Endothelial cell of umbilical vein (primary cell): ENCODE data around the gene PLPPR4. TPM values are rescaled to one million over a fixed set of nuclear protein-coding genes. Genes with fewer than 3 reads are reported as not detected.

Source experiments
- BruUV-seq: library from RNA; stranded (reverse); fragments of 400-500 nt; replicated peaks from 2 replicates; lab custom pipeline; 2021; lab: Mats Ljungman, UMichigan
- CTCF ChIA-PET: fragments of 300-600, 350-600 bp; sonication (Branson Sonifier 250); formaldehyde crosslinking; loops from one replicate; lab custom pipeline; 2021; ENCODE audit warnings: antibody characterized with exemption, inconsistent platforms; lab: Charles Lee
- POLR2A ChIA-PET: fragments of 300-600, 350-600 bp; sonication (Branson Sonifier 250); formaldehyde crosslinking; loops from one replicate; lab custom pipeline; 2021; ENCODE audit warnings: antibody characterized with exemption, inconsistent platforms; lab: Charles Lee
- DNase-seq: peaks from one replicate; pipeline ENCODE4 v3.0.0-alpha.2; 2011; ENCODE audit warnings: low read depth, low spot score
- FAIRE-seq: peaks from 2 replicates; lab custom pipeline; 2011; peaks lifted over from hg19 to GRCh38; lab: Jason Lieb, UNC
- H2AFZ ChIP-seq: 2 replicates; pipeline ENCODE4 v1.6.0; 2012; ENCODE audit warnings: low read depth, low read length, control low read depth, inconsistent platforms
- H3K27ac ChIP-seq: 2 replicates; pipeline ENCODE4 v1.5.1; 2011; ENCODE audit warnings: low read depth, mild to moderate bottlenecking, control low read depth, low read length, moderate library complexity; ENCODE audit not compliant: insufficient read depth
- H3K27me3 ChIP-seq, 2 experiments: 2 replicates each; pipeline versions ENCODE4 v1.6.0 to v1.6.1; 2011; ENCODE audit warnings: low read length in 2 of 2, mixed read lengths in 1 of 2; ENCODE audit not compliant: control insufficient read depth in 2 of 2, insufficient read depth in 2 of 2
- H3K36me3 ChIP-seq, 2 experiments: 2 replicates in 1 of 2; 3 replicates in 1 of 2; pipeline ENCODE4 v1.5.1; 2011; ENCODE audit warnings: low read length in 2 of 2, mild to moderate bottlenecking in 1 of 2, moderate library complexity in 1 of 2; ENCODE audit not compliant: control insufficient read depth in 2 of 2, insufficient read depth in 2 of 2; ENCODE audit errors: extremely low read depth in 1 of 2
- H3K4me1 ChIP-seq: 3 replicates; pipeline ENCODE4 v1.5.1; 2011; ENCODE audit warnings: mild to moderate bottlenecking, low read length; ENCODE audit not compliant: control insufficient read depth, insufficient read depth; ENCODE audit errors: extremely low read depth
- H3K4me2 ChIP-seq: 2 replicates; pipeline ENCODE4 v1.6.1; 2011; ENCODE audit warnings: low read length, control low read depth, mixed read lengths; ENCODE audit not compliant: insufficient read depth
- H3K4me3 ChIP-seq, 3 experiments: fragments of 200-600 bp in 1 of 3; sonication (generic), shearing (Covaris generic) in 1 of 3; replicated peaks in 1 of 3; 2 replicates each; pipeline ENCODE4 v1.5.1; 2011 to 2016; ENCODE audit warnings: control low read depth in 3 of 3, low read length in 3 of 3, mild to moderate bottlenecking in 2 of 3, inconsistent platforms in 1 of 3, low read depth in 1 of 3, moderate library complexity in 1 of 3; ENCODE audit not compliant: insufficient read depth in 1 of 3
- H3K79me2 ChIP-seq: 2 replicates; pipeline ENCODE4 v1.6.0; 2012; ENCODE audit warnings: low read length, inconsistent platforms; ENCODE audit not compliant: control insufficient read depth, insufficient read depth
- H3K9ac ChIP-seq: replicated peaks from 2 replicates; pipeline ENCODE3; 2011; ENCODE audit warnings: low read length, control low read depth; ENCODE audit not compliant: insufficient read depth; ENCODE audit errors: extremely low read depth
- H3K9me1 ChIP-seq: replicated peaks from 3 replicates; pipeline ENCODE4 v1.6.0; 2011; ENCODE audit warnings: mild to moderate bottlenecking, low read length; ENCODE audit not compliant: control insufficient read depth, insufficient read depth; ENCODE audit errors: extremely low read depth
- H3K9me3 ChIP-seq: replicated peaks from 2 replicates; pipeline ENCODE4 v1.5.1; 2012; ENCODE audit warnings: low read length, inconsistent platforms; ENCODE audit not compliant: control insufficient read depth, insufficient read depth
- H4K20me1 ChIP-seq: replicated peaks from 2 replicates; pipeline ENCODE3; 2011; ENCODE audit warnings: mild to moderate bottlenecking, low read length; ENCODE audit not compliant: control insufficient read depth, insufficient read depth; ENCODE audit errors: extremely low read depth
- CTCF ChIP-seq, 2 donors: IDR thresholded peaks; 1 replicate in 1 of 2; 2 replicates in 1 of 2; pipeline ENCODE4 v1.5.1; 2011; ENCODE audit warnings: low read length in 2 of 2, mild to moderate bottlenecking in 2 of 2, moderate library complexity in 2 of 2, control low read depth in 1 of 2, inconsistent platforms in 1 of 2, low read depth in 1 of 2; ENCODE audit not compliant: insufficient read depth in 1 of 2; ENCODE audit errors: extremely low read depth in 1 of 2
- EZH2 ChIP-seq: IDR thresholded peaks from 2 replicates; pipeline ENCODE4 v1.6.1; 2012; ENCODE audit warnings: borderline replicate concordance, low read depth, mild to moderate bottlenecking, moderate library complexity, low read length, inconsistent platforms; ENCODE audit not compliant: severe bottlenecking
- FOS ChIP-seq: IDR thresholded peaks from 2 replicates; pipeline ENCODE4 v1.6.1; 2011; ENCODE audit warnings: mild to moderate bottlenecking, low read length, moderate library complexity, borderline replicate concordance; ENCODE audit not compliant: insufficient read depth
- GATA2 ChIP-seq: IDR thresholded peaks from 2 replicates; pipeline ENCODE4 v1.7.0; 2011; ENCODE audit warnings: low read depth, mild to moderate bottlenecking, moderate library complexity, mixed read lengths, low read length; ENCODE audit not compliant: insufficient read length, insufficient read depth
- JUN ChIP-seq: IDR thresholded peaks from 2 replicates; pipeline ENCODE4 v1.6.1; 2011; ENCODE audit warnings: borderline replicate concordance, low read depth; ENCODE audit not compliant: insufficient read length, insufficient read depth
- MAX ChIP-seq: IDR thresholded peaks from 2 replicates; pipeline ENCODE4 v1.6.1; 2011; ENCODE audit not compliant: insufficient read depth, insufficient read length
- MYC ChIP-seq: IDR thresholded peaks from one replicate; pipeline ENCODE4 v1.6.1; 2011; ENCODE audit warnings: mild to moderate bottlenecking, low read depth, low read length
- POLR2A ChIP-seq: IDR thresholded peaks from 2 replicates; pipeline ENCODE4 v1.6.1; 2012; ENCODE audit warnings: low read depth, mild to moderate bottlenecking, control low read depth, low read length
- POLR2AphosphoS5 ChIP-seq: IDR thresholded peaks from 2 replicates; pipeline ENCODE4 v1.6.1; 2012; ENCODE audit warnings: low read depth, mild to moderate bottlenecking, control low read depth, low read length, moderate library complexity; ENCODE audit not compliant: insufficient read depth
- dilution Hi-C: fragments of 300-500 bp; cut with MboI; formaldehyde crosslinking; loops from one replicate; pipeline ENCODE4 v1.15.0; 2019; ENCODE audit warnings: low sequenced_read_pairs; ENCODE audit not compliant: extremely low pct_ligation_motif_present
- intact Hi-C: fragments of 100-400 bp; cut with micrococcal nuclease; formaldehyde crosslinking; loops from one replicate; pipeline ENCODE4 v1.10.0; 2022
- polyA plus RNA-seq, 4 experiments: library from polyadenylated mRNA; depleted of rRNA in 3 of 4; stranded (reverse) in 3 of 4; unstranded in 1 of 4; fragments of >200 nt; gene quantifications; 2 replicates each; pipeline versions ENCODE4 v1.2.1 to v1.2.3, GENCODE V29; 2011 to 2012; ENCODE audit warnings: missing spikeins in 1 of 4
- total RNA-seq: library from RNA; stranded (reverse); gene quantifications from 2 replicates; pipeline ENCODE4 v1.2.3, GENCODE V29; 2021

PLPPR4 gene
- total and polyA plus RNA-seq, 2 donors (not counting 3 experiments of a cell fraction or from before 2014, with no cell fraction given): not detected

GRCh38 chr1:99332561-99332960, 68.3 kb downstream of the PLPPR4 start:
- H3K4me3 ChIP-seq: no peak overlapping the region
- FAIRE-seq (no peak), DNase-seq (no peak)
- no peaks in the 10 kb centered on the region for H3K36me3 ChIP-seq
- no peak for TF ChIP-seq FOS
- TF ChIP-seq POLR2A: no peak
- no peak for TF ChIP-seq POLR2AphosphoS5
- no peak for TF ChIP-seq MAX
- TF ChIP-seq CTCF (IDR thresholded peaks at IDR 0.05; ENCODE audit: extremely low read depth in 1 of 2, insufficient read depth in 1 of 2, low read depth in 1 of 2, low read length in 2 of 2): no peak
- TF ChIP-seq JUN: no peak
- no peak for TF ChIP-seq GATA2
- TF ChIP-seq EZH2: no peak
- no peak for TF ChIP-seq MYC
- H2AFZ ChIP-seq: no peak overlapping the region
- H3K27ac ChIP-seq: no peak overlapping the region
- H3K4me2 ChIP-seq: no peak overlapping the region
- ChIA-PET POLR2A (no interaction called here), CTCF (no interaction called here)
- dilution Hi-C loops: no loop called here
- H3K79me2 ChIP-seq: no peaks in the 10 kb centered on the region
- no peaks in the 10 kb centered on the region for H3K4me1 ChIP-seq
- no peaks in the 10 kb centered on the region for H3K27me3 ChIP-seq
- H3K9me1 ChIP-seq: no peaks in the 10 kb centered on the region
- BruUV-seq: no TSS peak
- no peaks in the 10 kb centered on the region for H3K9me3 ChIP-seq
- H3K9ac ChIP-seq: no peak overlapping the region
- no peaks in the 10 kb centered on the region for H4K20me1 ChIP-seq
- intact Hi-C loops: no loop called here
